KMS-11 (cell line): ENCODE measurements around the gene IFFO2.

Experiments used
- H2AFZ ChIP-seq: fragments of 200-600 bp; sonication (generic); 2 replicates; pipeline ENCODE4 v1.6.1; 2016; ENCODE audit warnings: antibody characterized with exemption, mixed run types, low read depth
- H3K27ac ChIP-seq: fragments of 200-600 bp; sonication (generic); 2 replicates; pipeline ENCODE4 v1.6.1; 2016; ENCODE audit warnings: mild to moderate bottlenecking, mixed run types
- H3K27me3 ChIP-seq: fragments of 200-600 bp; sonication (generic); 2 replicates; pipeline ENCODE4 v1.6.1; 2017; ENCODE audit warnings: mild to moderate bottlenecking, low read depth, mixed run types, moderate library complexity; ENCODE audit not compliant: insufficient read depth
- H3K36me3 ChIP-seq: fragments of 200-600 bp; sonication (generic); 2 replicates; pipeline ENCODE4 v1.6.1; 2017; ENCODE audit warnings: mild to moderate bottlenecking, mixed run types; ENCODE audit not compliant: insufficient read depth
- H3K4me1 ChIP-seq: fragments of 200-600 bp; sonication (generic); 2 replicates; pipeline ENCODE4 v1.6.1; 2016; ENCODE audit warnings: mild to moderate bottlenecking, low read depth, mixed run types; ENCODE audit not compliant: poor library complexity, severe bottlenecking
- H3K4me2 ChIP-seq: fragments of 200-600 bp; sonication (generic); 2 replicates; pipeline ENCODE4 v1.7.0; 2016; ENCODE audit warnings: mild to moderate bottlenecking, mixed run types
- H3K4me3 ChIP-seq: fragments of 200-600 bp; sonication (generic); IDR thresholded peaks from 2 replicates; pipeline ENCODE4 v1.6.1; 2017; ENCODE audit warnings: low read depth, low read length, mixed read lengths; ENCODE audit not compliant: insufficient read depth
- H3K79me2 ChIP-seq: fragments of 200-600 bp; sonication (generic); 2 replicates; pipeline ENCODE4 v1.6.1; 2016; ENCODE audit warnings: low read depth, mixed run types; ENCODE audit not compliant: insufficient read depth
- H3K9ac ChIP-seq: fragments of 200-600 bp; sonication (generic); 2 replicates; pipeline ENCODE4 v1.6.1; 2016; ENCODE audit warnings: mild to moderate bottlenecking, mixed run types
- H4K20me1 ChIP-seq: fragments of 200-600 bp; sonication (generic); 2 replicates; pipeline ENCODE4 v1.6.1; 2016; ENCODE audit warnings: mild to moderate bottlenecking, mixed run types; ENCODE audit not compliant: insufficient read depth
- TF ChIP-seq, protein P1 (sequence below): fragments of 200-600 bp; sonication (generic); conservative IDR thresholded peaks from 2 replicates; pipeline ENCODE4 v1.6.1; 2017; ENCODE audit warnings: low read depth, mild to moderate bottlenecking, antibody characterized with exemption, low read length, moderate library complexity, mixed read lengths

The IFFO2 gene

DNA sequence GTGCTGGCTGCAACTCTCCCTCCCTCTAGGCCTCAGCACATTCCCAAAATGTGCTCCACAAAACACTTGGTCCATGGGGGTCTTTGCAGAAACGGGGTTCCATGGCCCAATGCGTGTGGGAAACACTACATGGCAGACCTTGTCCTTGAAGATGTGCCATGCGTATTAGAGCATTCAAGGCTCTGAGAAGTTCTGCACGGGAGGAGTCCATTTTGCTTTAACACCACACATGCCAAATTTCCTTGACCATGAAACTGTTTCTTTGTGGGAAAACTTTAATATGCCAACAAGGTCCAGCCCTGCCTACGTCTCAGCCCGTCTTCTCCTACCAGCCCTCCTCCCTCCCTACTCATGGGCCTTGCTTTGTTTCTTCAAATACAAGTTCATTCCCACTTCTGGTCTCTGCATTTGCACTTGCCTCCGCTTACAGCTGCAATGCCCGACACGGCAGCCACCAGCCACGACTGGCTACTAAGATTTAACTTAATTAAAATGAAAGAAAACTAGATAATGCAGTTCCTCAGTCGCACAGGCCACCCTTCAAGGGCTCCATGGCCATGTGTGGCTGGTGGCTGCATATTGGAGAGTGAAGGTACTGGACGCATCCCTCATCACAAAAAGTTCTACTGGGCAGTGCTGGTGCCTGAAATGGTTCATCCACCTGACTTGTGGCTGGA, 77.8 kb downstream of the IFFO2 start:
- Histone ChIP-seq H4K20me1 (no peaks in the 10 kb centered on the region), H2AFZ (no peak overlapping the region), H3K4me2 (no peak overlapping the region), H3K36me3 (no peaks in the 10 kb centered on the region), H3K9ac (no peak overlapping the region), H3K79me2 (no peaks in the 10 kb centered on the region), H3K4me3 (no peak overlapping the region), H3K27ac (no peak overlapping the region), H3K27me3 (peaks cover 5% of the 10 kb centered on the region; the same call in 1 of the 2 replicates), H3K4me1 (no peaks in the 10 kb centered on the region)
- TF ChIP-seq, protein P1, sequence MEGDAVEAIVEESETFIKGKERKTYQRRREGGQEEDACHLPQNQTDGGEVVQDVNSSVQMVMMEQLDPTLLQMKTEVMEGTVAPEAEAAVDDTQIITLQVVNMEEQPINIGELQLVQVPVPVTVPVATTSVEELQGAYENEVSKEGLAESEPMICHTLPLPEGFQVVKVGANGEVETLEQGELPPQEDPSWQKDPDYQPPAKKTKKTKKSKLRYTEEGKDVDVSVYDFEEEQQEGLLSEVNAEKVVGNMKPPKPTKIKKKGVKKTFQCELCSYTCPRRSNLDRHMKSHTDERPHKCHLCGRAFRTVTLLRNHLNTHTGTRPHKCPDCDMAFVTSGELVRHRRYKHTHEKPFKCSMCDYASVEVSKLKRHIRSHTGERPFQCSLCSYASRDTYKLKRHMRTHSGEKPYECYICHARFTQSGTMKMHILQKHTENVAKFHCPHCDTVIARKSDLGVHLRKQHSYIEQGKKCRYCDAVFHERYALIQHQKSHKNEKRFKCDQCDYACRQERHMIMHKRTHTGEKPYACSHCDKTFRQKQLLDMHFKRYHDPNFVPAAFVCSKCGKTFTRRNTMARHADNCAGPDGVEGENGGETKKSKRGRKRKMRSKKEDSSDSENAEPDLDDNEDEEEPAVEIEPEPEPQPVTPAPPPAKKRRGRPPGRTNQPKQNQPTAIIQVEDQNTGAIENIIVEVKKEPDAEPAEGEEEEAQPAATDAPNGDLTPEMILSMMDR, result no peak

DNA sequence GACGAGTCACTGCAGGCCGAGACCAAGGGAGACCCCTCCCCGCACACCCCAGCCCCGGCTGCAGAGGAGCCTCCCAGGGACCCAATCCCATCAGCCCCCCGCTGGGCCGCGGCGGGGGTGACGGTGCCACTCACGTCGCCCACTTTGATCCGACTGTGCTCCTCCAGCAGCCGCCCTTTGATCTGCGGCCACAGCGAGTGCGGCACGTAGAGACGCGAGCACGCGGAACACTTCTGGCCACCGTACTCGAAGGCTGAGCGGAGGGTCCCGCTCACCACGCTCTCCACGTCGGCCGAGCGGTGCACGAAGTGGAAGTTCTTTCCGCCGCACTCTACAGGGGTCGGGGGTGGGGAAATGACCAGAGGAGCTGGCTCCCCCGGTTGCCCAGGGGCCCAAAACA, 79.2 kb downstream of the IFFO2 start:
- Histone ChIP-seq H4K20me1 (no peaks in the 10 kb centered on the region), H3K4me2 (no peak overlapping the region), H3K4me3 (no peak overlapping the region), H3K27me3 (peaks cover 5% of the 10 kb centered on the region; the same call in 1 of the 2 replicates), H2AFZ (no peak overlapping the region), H3K79me2 (no peaks in the 10 kb centered on the region), H3K9ac (no peak overlapping the region), H3K4me1 (no peaks in the 10 kb centered on the region), H3K27ac (no peak overlapping the region), H3K36me3 (no peaks in the 10 kb centered on the region)
- TF ChIP-seq, protein P1, result no peak

DNA sequence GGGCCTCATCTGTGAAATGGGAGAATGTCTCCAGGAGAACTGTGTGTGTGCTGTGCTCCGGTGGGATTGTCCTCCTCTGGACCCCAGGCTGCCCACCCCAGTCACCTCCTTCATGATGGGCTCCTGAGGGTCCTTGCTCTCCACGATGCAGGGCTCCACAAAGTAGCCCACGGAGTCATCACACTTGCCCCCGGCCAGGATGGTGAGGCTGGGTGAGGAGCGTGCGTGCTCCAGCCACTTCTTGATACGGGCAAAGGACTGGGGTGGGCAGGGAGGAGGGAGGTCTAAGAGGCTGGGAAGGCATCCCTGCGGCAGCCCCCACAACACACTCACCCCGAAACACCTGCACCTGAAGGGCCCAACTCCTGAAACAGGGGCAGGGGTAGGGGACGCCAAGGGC, 80.3 kb downstream of the IFFO2 start:
- H3K9ac ChIP-seq, result no peak overlapping the region
- TF ChIP-seq, protein P1, result no peak
- H3K4me1 ChIP-seq, result no peaks in the 10 kb centered on the region
- no peak overlapping the region for H3K4me2 ChIP-seq
- no peaks in the 10 kb centered on the region for H3K36me3 ChIP-seq
- H3K79me2 ChIP-seq, result no peaks in the 10 kb centered on the region
- no peak overlapping the region for H3K4me3 ChIP-seq
- no peaks in the 10 kb centered on the region for H4K20me1 ChIP-seq
- no peak overlapping the region for H3K27ac ChIP-seq
- no peak overlapping the region for H2AFZ ChIP-seq
- H3K27me3 ChIP-seq, result peaks cover 5% of the 10 kb centered on the region; the same call in 1 of the 2 replicates

DNA sequence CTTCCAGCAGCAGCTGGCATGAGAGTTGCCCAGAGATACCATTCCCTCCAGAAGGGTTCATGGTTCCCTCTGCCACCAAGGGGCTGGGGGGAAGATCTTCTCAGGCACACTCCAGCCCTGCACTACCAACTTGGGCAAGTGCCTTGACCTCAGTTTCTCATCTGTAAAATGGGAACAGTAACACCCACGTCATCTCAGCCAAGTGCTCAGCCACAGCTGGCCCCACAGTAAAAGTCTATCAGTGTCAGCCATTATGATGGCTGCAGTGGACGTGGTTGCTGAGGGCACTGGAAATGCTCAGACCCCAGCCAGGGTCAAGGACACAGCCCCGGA, 80.7 kb downstream of the IFFO2 start:
- no peak overlapping the region for H2AFZ ChIP-seq
- no peak overlapping the region for H3K9ac ChIP-seq
- no peak overlapping the region for H3K4me2 ChIP-seq
- no peak overlapping the region for H3K27ac ChIP-seq
- H4K20me1 ChIP-seq, result no peaks in the 10 kb centered on the region
- H3K4me3 ChIP-seq, result no peak overlapping the region
- H3K27me3 ChIP-seq, result peaks cover 5% of the 10 kb centered on the region; the same call in 1 of the 2 replicates
- no peaks in the 10 kb centered on the region for H3K36me3 ChIP-seq
- H3K4me1 ChIP-seq, result no peaks in the 10 kb centered on the region
- no peaks in the 10 kb centered on the region for H3K79me2 ChIP-seq
- TF ChIP-seq, protein P1, result no peak
